Lower lobe of right lung (tissue), 2 donors: ENCODE measurements around the gene PBRM1. TPM values are rescaled to one million over a fixed set of nuclear protein-coding genes. Genes with fewer than 3 reads are reported as not detected.
"Not testable (repeated sequence)": the region's sequence is repeated elsewhere in the genome, so short reads cannot be mapped to it uniquely, and the experiment has no call there.

Source experiments
- ATAC-seq, 2 donors: fragments of 200-7000 bp; cut with Tn5 transposase; one replicate each; pipeline ENCODE4 v1.9.1; 2020 to 2022; ENCODE audit warnings: mild to moderate bottlenecking in 2 of 2, moderate library complexity in 2 of 2
- DNase-seq: peaks from one replicate; pipeline ENCODE4 v3.0.0-alpha.2; 2020
- H3K27ac ChIP-seq: fragments of 200-600 bp; one replicate; pipeline ENCODE4 v1.8.0; 2022
- H3K27me3 ChIP-seq: fragments of 200-600 bp; one replicate; pipeline ENCODE4 v1.8.0; 2022; ENCODE audit warnings: low read depth
- H3K36me3 ChIP-seq: fragments of 200-600 bp; one replicate; pipeline ENCODE4 v1.8.0; 2022; ENCODE audit warnings: mild to moderate bottlenecking
- H3K4me1 ChIP-seq: fragments of 200-600 bp; one replicate; pipeline ENCODE4 v1.8.0; 2022
- H3K4me3 ChIP-seq: fragments of 200-600 bp; one replicate; pipeline ENCODE4 v1.8.0; 2022; ENCODE audit warnings: mild to moderate bottlenecking
- H3K9me3 ChIP-seq: fragments of 200-600 bp; one replicate; pipeline ENCODE4 v1.8.0; 2022
- CTCF ChIP-seq: fragments of 200-600 bp; IDR thresholded peaks from one replicate; pipeline ENCODE4 v1.8.0; 2022; ENCODE audit warnings: antibody characterized with exemption, mild to moderate bottlenecking
- intact Hi-C: fragments of 100-400 bp; cut with DNase I; formaldehyde crosslinking; loops from one replicate; pipeline ENCODE4 v1.11.0; 2022
- total RNA-seq: library from RNA; stranded (reverse); fragmentation: NEBNext Ultra II Directional; extraction: Animal tissue kit (Norgen Biotek cat#: 25700); gene quantifications from one replicate; pipeline ENCODE4 v1.2.1, GENCODE V29; 2021
- donor health status: DM: no; HTN: yes; CAD: no; lungs with severe emphysema.

The PBRM1 gene
- total RNA-seq, 1 donor from 2014 or later: 88.3 TPM

DNA sequence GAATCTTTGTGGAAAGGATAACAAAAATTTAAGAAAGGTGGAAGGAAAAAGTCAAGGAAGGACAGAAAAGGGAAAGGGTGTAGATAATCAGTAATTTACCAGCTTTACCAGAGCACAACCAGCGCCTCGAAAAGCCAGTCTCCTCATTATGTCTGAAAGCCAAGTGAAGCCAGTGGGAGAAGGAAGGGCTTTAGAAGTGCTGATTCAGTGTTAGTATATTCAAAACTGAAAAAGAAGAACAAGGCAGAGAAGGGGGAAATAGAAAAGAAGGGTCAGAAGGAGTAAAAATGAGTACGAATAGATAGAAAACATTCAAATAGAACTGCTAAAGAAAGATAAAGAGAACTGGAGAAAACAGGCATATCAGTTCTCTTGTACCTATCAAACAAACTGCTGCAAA, 4.1 kb downstream of the PBRM1 start:
- H3K36me3 ChIP-seq: peaks cover 45% of the 10 kb centered on the region
- H3K9me3 ChIP-seq: no peaks in the 10 kb centered on the region
- peaks cover 55% of the 10 kb centered on the region for H3K4me1 ChIP-seq
- H3K27me3 ChIP-seq: no peaks in the 10 kb centered on the region
- peak overlapping the region; percentile 25 for H3K27ac ChIP-seq
- intact Hi-C loops: no loop called here
- no peak for DNase-seq
- no peak for TF ChIP-seq CTCF
- no peak for ATAC-seq
- no peak overlapping the region for H3K4me3 ChIP-seq

DNA sequence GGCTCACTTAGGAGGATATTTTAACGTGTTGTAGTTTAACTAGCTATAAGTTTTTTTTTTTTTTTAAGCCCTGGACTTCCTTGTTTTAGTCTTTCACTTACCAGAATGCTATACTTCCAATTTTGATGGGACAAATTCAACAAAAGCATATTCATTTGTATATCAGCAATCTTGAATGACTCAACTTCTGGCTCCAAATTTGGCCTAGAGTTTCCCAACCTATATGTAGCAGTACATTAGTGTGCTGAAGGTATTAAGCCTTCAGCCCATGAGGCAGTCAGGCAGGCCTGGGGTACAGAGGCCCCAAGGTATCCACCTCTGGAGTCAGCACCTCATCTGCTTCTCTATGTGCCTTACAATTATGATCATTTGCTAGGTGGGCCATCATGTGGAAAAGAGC, 5.9 kb downstream of the PBRM1 start:
- Histone ChIP-seq H3K9me3 (no peaks in the 10 kb centered on the region), H3K27ac (no peak overlapping the region), H3K4me1 (peaks cover 46% of the 10 kb centered on the region), H3K36me3 (peaks cover 60% of the 10 kb centered on the region), H3K4me3 (no peak overlapping the region), H3K27me3 (no peaks in the 10 kb centered on the region)
- DNase-seq (no peak), ATAC-seq (no peak)
- intact Hi-C loops: no loop called here
- TF ChIP-seq CTCF: no peak

- Histone ChIP-seq H3K4me1 (peaks cover 40% of the 10 kb centered on the region), H3K4me3 (no peak overlapping the region), H3K36me3 (peaks cover 67% of the 10 kb centered on the region), H3K27me3 (no peaks in the 10 kb centered on the region), H3K9me3 (no peaks in the 10 kb centered on the region), H3K27ac (no peak overlapping the region)
- no peak for DNase-seq
- ATAC-seq: no peak
- intact Hi-C loops: no loop called here
- no peak for TF ChIP-seq CTCF
These were observed 6.5 kb downstream of the PBRM1 start for GRCh38 chr3:52679199-52679538.

GRCh38 chr3:52678265-52679198, 7.2 kb downstream of the PBRM1 start:
- intact Hi-C loops: no loop called here
- Histone ChIP-seq H3K36me3 (peaks cover 73% of the 10 kb centered on the region), H3K4me3 (no peak overlapping the region), H3K4me1 (peaks cover 34% of the 10 kb centered on the region), H3K9me3 (no peaks in the 10 kb centered on the region), H3K27ac (no peak overlapping the region), H3K27me3 (no peaks in the 10 kb centered on the region)
- ATAC-seq (no peak), DNase-seq (no peak)
- no peak for TF ChIP-seq CTCF

DNA sequence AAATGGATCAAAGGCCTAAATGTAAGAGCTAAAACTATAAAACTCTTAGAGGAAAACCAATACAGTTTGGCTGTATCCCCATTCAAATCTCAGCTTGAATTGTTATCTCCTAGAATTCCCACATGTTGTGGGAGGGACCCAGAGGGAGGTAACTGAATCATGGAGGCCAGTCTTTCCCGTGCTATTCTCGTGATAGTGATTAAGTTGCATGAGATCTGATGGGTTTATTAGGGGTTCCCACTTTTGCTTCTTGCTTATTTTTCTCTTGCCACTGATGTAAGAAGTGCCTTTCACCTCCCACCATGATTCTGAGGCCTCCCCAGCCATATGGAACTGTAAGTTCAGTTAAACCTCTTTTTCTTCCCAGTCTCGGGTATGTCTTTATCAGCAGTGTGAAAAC, 9.5 kb downstream of the PBRM1 start:
- H3K36me3 ChIP-seq: peaks cover 96% of the 10 kb centered on the region
- ATAC-seq, H3K27me3 ChIP-seq, intact Hi-C loops, H3K4me3 ChIP-seq, DNase-seq, H3K27ac ChIP-seq, H3K9me3 ChIP-seq: not testable (repeated sequence)
- peaks cover 23% of the 10 kb centered on the region for H3K4me1 ChIP-seq

DNA sequence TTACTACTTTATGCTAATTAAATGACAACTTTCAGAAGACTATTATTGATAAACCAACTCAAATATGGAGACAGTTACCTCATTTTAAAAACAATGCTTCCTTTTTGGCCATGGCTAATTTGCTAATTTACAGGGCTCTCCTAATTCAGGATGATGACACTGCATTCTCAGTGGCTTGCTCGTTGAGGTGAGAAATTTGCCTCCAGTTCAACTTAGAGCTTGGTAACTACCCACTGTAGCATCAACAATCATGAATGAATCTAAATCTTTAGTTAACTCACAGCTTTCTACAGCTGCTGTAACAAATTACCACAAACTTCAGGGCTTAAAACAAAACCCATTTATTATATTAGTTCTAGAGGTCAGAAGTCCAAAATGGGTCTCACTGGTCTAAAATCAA, 14.0 kb downstream of the PBRM1 start:
- intact Hi-C loops: no loop called here
- Histone ChIP-seq H3K9me3 (no peaks in the 10 kb centered on the region), H3K27ac (no peak overlapping the region), H3K4me1 (peaks cover 24% of the 10 kb centered on the region), H3K36me3 (peaks cover 86% of the 10 kb centered on the region), H3K27me3 (no peaks in the 10 kb centered on the region), H3K4me3 (no peak overlapping the region)
- TF ChIP-seq CTCF: no peak
- DNase-seq (no peak), ATAC-seq (no peak)
